WI38 (cell line): ENCODE data around the gene ZNF419.
"Not testable (repeated sequence)": the region's sequence is repeated elsewhere in the genome, so short reads cannot be mapped to it uniquely, and the experiment has no call there.

ENCODE experiments used
- H3K4me3 ChIP-seq: 2 replicates; pipeline ENCODE4 v1.5.1; 2011; ENCODE audit warnings: low read depth, mild to moderate bottlenecking, control low read depth, low read length
- TF ChIP-seq, protein P1 (sequence below): IDR thresholded peaks from 2 replicates; pipeline ENCODE4 v1.5.1; 2012; ENCODE audit warnings: low read depth, mild to moderate bottlenecking, control low read depth, low read length

Gene ZNF419

DNA sequence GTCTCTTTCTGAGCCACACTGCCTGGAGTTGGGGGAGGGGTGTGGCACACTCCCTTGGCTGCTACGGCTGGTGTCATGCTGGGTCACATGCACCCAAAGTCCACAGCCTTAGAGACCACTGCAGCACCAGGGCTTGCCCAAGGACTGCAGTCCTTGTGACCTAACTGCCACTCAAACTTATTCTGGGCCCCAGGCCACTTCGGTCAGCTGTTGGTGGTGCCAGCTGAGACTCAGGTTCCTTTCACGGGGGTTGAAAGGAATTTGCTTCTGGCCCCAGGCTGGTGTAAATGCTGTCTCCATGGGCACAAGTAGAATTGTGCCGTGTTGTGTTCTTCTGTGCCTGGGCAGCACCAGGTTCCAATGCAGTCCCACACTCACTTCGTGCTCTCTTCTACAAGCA, 21.1 kb upstream of the ZNF419 start:
- TF ChIP-seq, protein P1, sequence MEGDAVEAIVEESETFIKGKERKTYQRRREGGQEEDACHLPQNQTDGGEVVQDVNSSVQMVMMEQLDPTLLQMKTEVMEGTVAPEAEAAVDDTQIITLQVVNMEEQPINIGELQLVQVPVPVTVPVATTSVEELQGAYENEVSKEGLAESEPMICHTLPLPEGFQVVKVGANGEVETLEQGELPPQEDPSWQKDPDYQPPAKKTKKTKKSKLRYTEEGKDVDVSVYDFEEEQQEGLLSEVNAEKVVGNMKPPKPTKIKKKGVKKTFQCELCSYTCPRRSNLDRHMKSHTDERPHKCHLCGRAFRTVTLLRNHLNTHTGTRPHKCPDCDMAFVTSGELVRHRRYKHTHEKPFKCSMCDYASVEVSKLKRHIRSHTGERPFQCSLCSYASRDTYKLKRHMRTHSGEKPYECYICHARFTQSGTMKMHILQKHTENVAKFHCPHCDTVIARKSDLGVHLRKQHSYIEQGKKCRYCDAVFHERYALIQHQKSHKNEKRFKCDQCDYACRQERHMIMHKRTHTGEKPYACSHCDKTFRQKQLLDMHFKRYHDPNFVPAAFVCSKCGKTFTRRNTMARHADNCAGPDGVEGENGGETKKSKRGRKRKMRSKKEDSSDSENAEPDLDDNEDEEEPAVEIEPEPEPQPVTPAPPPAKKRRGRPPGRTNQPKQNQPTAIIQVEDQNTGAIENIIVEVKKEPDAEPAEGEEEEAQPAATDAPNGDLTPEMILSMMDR = no peak
- H3K4me3 ChIP-seq = no peak overlapping the region

DNA sequence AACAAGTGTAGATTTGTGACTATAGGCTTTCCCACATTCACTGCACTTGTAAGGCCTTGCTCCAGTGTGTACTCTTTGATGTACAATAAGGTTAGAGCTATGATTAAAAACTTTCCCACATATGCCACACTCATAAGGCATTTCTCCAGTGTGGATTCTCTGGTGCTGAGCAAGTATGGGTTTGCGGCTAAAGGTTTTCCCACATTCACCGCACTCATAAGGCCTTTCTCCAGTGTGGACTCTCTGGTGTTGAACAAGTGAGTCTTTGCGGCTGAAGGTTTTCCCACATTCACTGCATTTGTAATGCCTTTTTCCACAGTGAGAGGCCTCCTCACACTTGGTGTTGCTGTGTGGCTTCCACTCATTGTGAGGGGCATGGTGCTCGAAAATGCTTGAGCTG, 13.9 kb upstream of the ZNF419 start:
- TF ChIP-seq, protein P1 = no peak
- H3K4me3 ChIP-seq = no peak overlapping the region

DNA sequence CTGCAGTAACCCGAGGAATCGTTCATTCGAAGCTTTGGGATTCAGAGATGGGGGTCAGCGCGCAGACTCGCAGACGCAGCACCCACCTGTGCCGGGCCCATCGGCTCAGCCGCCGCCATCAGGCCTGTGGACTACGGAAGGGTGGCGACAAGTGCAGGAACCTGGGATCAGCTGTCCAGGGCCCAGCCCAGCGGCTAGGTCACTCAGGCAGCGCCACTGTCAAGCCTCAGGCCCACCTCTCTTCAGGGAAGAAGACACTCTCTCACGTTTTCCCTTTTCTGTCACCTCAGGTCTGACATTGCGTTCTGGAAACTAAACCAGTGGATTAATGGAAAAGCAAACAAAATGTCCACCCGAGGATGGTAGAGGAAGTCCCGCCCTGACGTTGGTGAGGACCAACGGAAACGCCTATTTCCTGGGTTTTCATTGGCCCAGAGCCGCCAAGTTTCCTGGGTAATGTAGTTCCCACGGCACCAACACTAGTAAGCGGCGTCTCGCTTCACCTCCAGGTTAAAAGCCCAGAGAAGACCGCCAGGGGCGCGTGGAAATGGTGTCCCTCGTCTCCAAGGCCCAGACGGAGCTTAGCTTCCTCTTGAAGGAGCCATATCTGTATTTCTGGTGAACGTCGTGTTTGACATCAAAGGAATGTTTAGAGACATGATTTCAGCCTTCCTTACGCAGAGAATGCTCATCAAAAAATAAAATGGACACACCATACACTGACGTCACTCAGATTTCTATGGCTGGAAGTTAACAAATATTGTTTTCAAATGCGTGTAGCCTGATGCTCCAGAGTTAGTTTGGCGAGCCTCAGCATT, 10.2 kb upstream of the ZNF419 start, which contains the start of gene ZNF772:
ZNF772 (minus strand) TSS at position 376 of the 818 bp plus-strand sequence; CDS start at position 119, 257 bp downstream.
- TF ChIP-seq, protein P1 = peak; percentile 58

DNA sequence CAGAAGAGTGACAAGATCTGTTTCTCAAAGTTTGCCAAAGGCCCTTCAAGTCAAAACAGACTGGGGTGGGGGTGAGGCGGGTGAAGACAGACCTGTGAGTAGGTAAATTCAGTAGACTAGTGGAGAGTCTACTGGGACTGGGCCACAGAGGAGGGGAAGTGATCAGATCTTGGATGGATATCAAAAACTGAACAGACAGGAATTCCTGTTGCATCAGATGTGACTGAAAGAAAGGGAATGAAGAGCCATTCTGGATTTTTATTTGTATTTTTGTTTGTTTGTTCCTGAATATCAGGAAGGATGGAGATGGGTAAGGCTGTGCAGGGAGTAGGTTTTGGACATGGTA, 722 bp downstream of the ZNF419 start:
- peak overlapping the region; percentile 57 for H3K4me3 ChIP-seq

More for the DNA sequence above, 10.2 kb upstream of the ZNF419 start, which contains the start of gene ZNF772:
- H3K4me3 ChIP-seq = peak within 1 kb of the TSS; percentile 85

DNA sequence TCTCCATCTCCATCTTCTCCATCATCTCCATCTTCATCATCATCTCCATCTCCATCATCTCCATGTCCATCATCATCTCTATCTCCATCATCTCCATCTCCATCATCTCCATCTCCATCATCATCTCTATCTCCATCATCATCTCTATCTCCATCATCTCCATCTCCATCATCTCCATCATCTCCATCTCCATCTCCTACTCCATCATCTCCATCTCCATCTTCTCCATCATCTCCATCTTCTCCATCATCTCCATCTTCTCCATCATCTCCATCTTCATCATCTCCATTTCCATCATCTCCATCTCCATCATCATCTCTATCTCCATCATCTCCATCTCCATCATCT, 11.8 kb downstream of the ZNF419 start:
- not testable (repeated sequence) for H3K4me3 ChIP-seq

DNA sequence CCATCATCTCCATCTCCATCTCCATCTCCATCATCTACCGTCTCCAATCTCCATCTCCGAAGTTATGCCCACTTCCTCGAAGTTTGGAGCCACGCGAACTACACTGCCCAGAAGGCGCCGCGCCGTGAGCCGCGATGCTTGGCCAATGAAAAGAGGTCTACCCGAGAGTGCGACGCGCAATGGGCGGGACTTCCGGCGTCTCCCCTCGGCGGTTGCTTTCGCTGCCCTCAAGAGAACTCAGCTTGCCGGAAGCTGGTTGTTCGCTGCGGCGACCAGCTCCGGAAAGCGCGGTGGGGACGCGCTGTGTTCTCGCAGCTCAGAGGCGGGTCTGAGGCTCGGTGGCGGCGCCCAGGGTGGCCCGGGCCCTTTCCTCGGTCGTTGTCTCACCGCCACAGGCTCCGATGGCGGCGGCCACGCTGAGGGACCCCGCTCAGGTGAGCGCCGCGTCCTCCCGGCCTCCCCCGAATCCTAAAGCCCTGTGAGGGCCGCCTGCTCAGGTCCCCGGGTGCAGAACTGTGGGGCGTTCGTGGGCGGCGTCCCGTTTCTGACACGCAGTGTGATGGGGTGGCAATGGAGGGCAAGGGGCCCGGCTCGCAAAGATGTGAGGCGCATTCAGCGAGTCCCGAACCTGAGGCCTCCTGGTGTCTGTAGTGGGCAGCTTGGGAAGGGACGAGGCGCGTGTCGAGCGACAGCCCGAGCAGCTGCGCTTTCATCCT, 12.3 kb downstream of the ZNF419 start, which contains the start of gene ZNF773:
ZNF773 (plus strand) TSS at position 259 of the 716 bp plus-strand sequence; CDS start at position 402, 143 bp downstream.
- H3K4me3 ChIP-seq = peak within 1 kb of the TSS; percentile 72

DNA sequence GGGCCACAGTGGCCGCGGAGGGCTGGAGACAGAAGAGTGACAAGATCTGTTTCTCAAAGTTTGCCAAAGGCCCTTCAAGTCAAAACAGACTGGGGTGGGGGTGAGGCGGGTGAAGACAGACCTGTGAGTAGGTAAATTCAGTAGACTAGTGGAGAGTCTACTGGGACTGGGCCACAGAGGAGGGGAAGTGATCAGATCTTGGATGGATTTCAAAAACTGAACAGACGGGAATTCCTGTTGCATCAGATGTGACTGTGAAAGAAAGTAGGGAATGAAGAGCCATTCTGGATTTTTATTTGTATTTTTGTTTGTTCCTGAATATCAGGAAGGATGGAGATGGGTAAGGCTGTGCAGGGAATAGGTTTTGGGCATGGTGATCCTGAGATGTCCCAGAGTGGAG, 12.8 kb downstream of the ZNF419 start:
- peak overlapping the region; percentile 61 for H3K4me3 ChIP-seq

DNA sequence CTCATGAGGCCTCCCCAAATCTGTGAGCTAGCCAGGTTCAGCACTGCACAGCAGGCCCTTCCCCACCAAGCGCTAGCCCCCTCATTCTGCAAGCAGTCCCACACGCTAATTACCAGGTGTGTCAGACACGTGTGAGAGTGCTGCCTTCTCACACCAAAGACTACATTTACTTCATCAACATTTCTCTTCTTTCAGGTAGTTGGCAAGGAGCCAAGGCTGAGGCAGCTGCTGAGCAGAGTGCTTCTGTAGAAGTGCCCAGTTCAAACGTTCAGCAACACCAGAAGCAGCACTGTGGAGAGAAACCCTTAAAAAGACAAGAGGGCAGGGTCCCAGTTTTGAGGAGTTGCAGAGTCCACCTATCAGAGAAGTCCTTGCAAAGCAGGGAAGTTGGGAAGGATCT, 18.6 kb downstream of the ZNF419 start:
- TF ChIP-seq, protein P1 = no peak
- no peak overlapping the region for H3K4me3 ChIP-seq

DNA sequence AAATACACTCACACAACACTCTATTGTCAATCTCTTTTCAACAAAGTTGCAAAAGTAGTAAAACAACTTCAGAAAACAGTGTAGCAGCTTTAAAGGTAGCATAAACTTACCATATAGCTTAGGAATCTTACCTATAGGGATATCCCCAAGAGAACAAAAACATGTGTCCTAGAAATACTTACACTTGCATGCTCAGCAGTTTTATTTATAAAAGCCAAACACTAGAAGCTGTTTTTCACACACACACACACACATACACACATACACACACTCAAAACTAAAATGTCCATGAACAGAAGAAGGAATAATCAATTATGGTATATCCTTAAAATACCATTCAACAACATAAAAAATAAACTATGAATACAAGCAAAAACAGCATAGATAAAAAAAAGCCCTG, 23.9 kb downstream of the ZNF419 start:
- TF ChIP-seq, protein P1 = no peak

More for the DNA sequence above, 23.9 kb downstream of the ZNF419 start:
- H3K4me3 ChIP-seq = no peak overlapping the region
